Lower lobe of right lung (tissue), 2 donors: Measurements from ENCODE around the gene GLIS1. TPM values are rescaled to one million over a fixed set of nuclear protein-coding genes. Genes with fewer than 3 reads are reported as not detected.

Experiments used
- ATAC-seq, 2 donors: fragments of 200-7000 bp; cut with Tn5 transposase; one replicate each; pipeline ENCODE4 v1.9.1; 2020 to 2022; ENCODE audit warnings: mild to moderate bottlenecking in 2 of 2, moderate library complexity in 2 of 2
- DNase-seq: peaks from one replicate; pipeline ENCODE4 v3.0.0-alpha.2; 2020
- H3K27ac ChIP-seq: fragments of 200-600 bp; one replicate; pipeline ENCODE4 v1.8.0; 2022
- H3K27me3 ChIP-seq: fragments of 200-600 bp; one replicate; pipeline ENCODE4 v1.8.0; 2022; ENCODE audit warnings: low read depth
- H3K36me3 ChIP-seq: fragments of 200-600 bp; one replicate; pipeline ENCODE4 v1.8.0; 2022; ENCODE audit warnings: mild to moderate bottlenecking
- H3K4me1 ChIP-seq: fragments of 200-600 bp; one replicate; pipeline ENCODE4 v1.8.0; 2022
- H3K4me3 ChIP-seq: fragments of 200-600 bp; one replicate; pipeline ENCODE4 v1.8.0; 2022; ENCODE audit warnings: mild to moderate bottlenecking
- H3K9me3 ChIP-seq: fragments of 200-600 bp; one replicate; pipeline ENCODE4 v1.8.0; 2022
- intact Hi-C: fragments of 100-400 bp; cut with DNase I; formaldehyde crosslinking; loops from one replicate; pipeline ENCODE4 v1.11.0; 2022
- total RNA-seq: library from RNA; stranded (reverse); fragmentation: NEBNext Ultra II Directional; extraction: Animal tissue kit (Norgen Biotek cat#: 25700); gene quantifications from one replicate; pipeline ENCODE4 v1.2.1, GENCODE V29; 2021
- TF ChIP-seq, protein P1 (sequence below): fragments of 200-600 bp; IDR thresholded peaks from one replicate; pipeline ENCODE4 v1.8.0; 2022; ENCODE audit warnings: antibody characterized with exemption, mild to moderate bottlenecking
- donor health status: DM: no; HTN: yes; CAD: no; lungs with severe emphysema.

GLIS1 gene
- total RNA-seq, 1 donor from 2014 or later = not detected

DNA sequence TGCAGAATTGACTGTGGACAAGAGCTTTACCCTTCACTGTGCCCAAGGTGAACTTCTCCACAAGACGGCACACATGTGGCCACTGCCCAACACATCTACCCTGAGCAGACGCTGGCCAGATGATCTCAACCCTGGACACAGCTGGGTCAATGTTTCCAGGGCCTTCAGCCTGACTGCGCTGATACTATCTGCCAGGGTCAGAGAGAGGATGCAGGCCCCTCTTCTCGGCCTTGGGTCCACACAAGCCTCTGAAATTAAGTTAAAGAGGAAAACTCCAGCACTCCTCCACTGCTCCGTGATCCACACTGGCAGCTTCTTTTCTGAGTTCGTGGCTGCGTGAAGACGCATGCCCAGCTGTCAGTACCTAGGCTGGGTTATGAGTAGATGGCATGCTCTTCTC lies 58.1 kb downstream of the GLIS1 start:
- Histone ChIP-seq H3K4me1 (no peaks in the 10 kb centered on the region), H3K27ac (no peak overlapping the region), H3K9me3 (no peaks in the 10 kb centered on the region), H3K27me3 (peaks cover 34% of the 10 kb centered on the region), H3K4me3 (no peak overlapping the region), H3K36me3 (no peaks in the 10 kb centered on the region)
- DNase-seq (no peak), ATAC-seq (no peak)
- TF ChIP-seq, protein P1, sequence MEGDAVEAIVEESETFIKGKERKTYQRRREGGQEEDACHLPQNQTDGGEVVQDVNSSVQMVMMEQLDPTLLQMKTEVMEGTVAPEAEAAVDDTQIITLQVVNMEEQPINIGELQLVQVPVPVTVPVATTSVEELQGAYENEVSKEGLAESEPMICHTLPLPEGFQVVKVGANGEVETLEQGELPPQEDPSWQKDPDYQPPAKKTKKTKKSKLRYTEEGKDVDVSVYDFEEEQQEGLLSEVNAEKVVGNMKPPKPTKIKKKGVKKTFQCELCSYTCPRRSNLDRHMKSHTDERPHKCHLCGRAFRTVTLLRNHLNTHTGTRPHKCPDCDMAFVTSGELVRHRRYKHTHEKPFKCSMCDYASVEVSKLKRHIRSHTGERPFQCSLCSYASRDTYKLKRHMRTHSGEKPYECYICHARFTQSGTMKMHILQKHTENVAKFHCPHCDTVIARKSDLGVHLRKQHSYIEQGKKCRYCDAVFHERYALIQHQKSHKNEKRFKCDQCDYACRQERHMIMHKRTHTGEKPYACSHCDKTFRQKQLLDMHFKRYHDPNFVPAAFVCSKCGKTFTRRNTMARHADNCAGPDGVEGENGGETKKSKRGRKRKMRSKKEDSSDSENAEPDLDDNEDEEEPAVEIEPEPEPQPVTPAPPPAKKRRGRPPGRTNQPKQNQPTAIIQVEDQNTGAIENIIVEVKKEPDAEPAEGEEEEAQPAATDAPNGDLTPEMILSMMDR = no peak
- intact Hi-C loops = no loop called here

DNA sequence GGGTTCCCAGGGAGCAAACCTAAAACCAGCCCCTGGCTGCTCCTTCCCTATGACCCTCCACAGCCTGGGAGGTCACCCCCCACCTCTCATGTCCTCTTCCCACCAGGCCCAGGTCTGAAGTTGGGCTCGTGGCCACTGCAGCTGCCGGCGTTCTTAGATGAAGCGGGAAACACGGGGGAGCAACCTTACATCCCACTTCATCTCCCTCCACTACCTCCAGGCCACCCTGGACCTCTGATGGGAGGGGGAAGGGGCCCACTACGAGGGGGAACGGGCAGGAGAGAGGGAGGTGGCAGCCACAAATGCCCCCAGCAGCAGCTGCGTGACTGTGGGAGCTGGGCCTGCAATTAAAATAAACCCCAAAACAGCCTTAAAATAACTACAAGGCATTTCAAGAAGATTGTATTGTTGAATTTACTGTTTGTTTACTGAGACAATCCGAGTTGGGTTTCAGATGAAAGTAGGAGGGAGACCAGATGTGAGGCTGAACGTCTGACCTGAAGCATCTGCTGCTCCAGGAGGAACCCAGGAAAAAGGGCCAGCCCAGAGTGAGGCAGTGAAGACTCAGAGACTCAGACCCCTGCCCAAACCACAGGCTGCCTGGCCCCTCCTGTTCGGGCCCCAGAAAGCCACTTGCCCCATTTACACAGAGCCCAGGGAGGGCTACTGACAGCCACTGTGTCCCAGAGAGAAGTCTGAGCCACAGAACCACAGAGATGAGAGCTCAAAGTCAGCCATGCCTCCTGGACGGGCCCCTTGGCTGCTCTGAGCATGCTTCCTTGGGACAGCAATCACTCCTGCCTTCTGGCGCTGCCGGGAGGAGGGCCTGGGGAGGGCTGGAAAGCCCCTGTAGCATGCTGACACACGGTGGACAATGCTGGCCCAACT lies 59.8 kb downstream of the GLIS1 start:
- H3K27ac ChIP-seq = no peak overlapping the region
- TF ChIP-seq, protein P1 = no peak
- no peaks in the 10 kb centered on the region for H3K9me3 ChIP-seq
- H3K36me3 ChIP-seq = no peaks in the 10 kb centered on the region
- intact Hi-C loops = no loop called here
- peaks cover 17% of the 10 kb centered on the region for H3K27me3 ChIP-seq
- no peak for ATAC-seq
- no peak overlapping the region for H3K4me3 ChIP-seq
- DNase-seq = no peak
- no peaks in the 10 kb centered on the region for H3K4me1 ChIP-seq

DNA sequence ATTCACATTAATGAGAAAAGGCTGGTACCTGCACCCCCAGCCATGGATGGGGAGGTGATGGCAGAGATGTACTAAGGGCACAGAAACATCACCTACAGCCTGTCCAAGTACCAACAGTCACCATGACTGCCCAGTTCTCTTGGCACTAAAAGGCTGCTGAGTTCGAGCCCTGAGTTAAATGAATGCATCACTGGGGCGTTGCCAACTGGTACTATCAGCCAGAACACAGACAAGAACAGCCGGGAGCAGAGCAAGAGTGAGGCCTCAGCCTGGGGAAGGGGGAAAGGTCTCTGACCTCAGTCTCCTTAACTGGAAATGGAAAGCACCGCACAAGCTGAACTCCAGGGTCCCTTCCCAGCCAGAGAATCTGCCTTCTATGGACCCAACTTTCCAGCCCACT lies 60.5 kb downstream of the GLIS1 start:
- Histone ChIP-seq H3K27ac (no peak overlapping the region), H3K9me3 (no peaks in the 10 kb centered on the region), H3K4me3 (no peak overlapping the region), H3K27me3 (peaks cover 12% of the 10 kb centered on the region), H3K4me1 (no peaks in the 10 kb centered on the region), H3K36me3 (no peaks in the 10 kb centered on the region)
- TF ChIP-seq, protein P1 = no peak
- DNase-seq (no peak), ATAC-seq (no peak)
- intact Hi-C loops = no loop called here

DNA sequence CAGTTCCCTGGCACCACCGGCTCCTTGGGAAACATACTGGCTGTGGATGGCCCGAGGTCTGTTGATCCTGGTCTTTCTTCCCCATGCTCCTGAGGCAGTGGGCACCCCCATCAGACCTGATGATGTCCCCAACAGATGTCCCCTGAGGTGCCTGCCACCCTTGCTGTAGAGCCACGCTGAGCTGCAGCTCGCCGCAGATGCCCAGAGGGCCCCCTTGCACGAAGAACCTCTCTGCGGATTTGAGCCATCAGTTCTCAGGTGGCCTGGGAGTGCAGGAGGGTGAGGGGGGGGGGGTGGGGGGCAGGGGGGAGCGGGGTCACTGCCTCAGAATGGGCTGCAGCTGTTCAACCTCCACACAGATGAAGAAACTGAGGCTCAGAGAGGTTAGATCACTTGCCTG lies 60.9 kb downstream of the GLIS1 start:
- ATAC-seq (no peak), DNase-seq (no peak)
- TF ChIP-seq, protein P1 = no peak
- no peaks in the 10 kb centered on the region for H3K9me3 ChIP-seq
- no peak overlapping the region for H3K27ac ChIP-seq
- no peak overlapping the region for H3K4me3 ChIP-seq
- H3K27me3 ChIP-seq = peaks cover 12% of the 10 kb centered on the region
- no peaks in the 10 kb centered on the region for H3K4me1 ChIP-seq
- intact Hi-C loops = no loop called here
- no peaks in the 10 kb centered on the region for H3K36me3 ChIP-seq

DNA sequence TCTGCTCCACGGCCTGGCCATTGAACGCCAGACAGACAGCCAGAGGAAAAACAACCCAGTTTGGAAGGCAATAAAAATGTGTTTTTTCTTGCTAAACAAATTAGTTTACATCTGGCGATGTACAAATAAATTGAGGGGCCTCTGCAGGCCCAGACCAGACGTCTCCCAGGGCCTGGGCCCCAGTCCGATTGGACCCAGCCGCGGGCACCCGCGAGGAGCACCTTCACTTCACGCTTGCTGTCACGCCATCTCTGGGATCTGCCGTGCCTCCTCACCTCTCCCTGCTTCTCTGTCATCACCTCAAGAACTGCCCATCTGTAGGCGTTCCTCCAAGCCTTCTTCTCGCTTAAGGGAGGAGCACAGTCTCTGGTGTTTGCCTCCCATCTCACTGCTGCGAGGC lies 61.5 kb downstream of the GLIS1 start:
- no peak overlapping the region for H3K27ac ChIP-seq
- no peaks in the 10 kb centered on the region for H3K4me1 ChIP-seq
- TF ChIP-seq, protein P1 = no peak
- H3K36me3 ChIP-seq = no peaks in the 10 kb centered on the region
- no peak overlapping the region for H3K4me3 ChIP-seq
- H3K27me3 ChIP-seq = peaks cover 8% of the 10 kb centered on the region
- H3K9me3 ChIP-seq = no peaks in the 10 kb centered on the region
- intact Hi-C loops = no loop called here
- ATAC-seq (no peak), DNase-seq (no peak)
